Bronchial epithelial cell (primary cell): ENCODE data around the gene ARHGEF10L. TPM values are rescaled to one million over a fixed set of nuclear protein-coding genes. Genes with fewer than 3 reads are reported as not detected.
"Not testable (repeated sequence)": the region's sequence is repeated elsewhere in the genome, so short reads cannot be mapped to it uniquely, and the experiment has no call there.

Experiments
- DNase-seq: peaks from one replicate; pipeline ENCODE4 v3.0.0-alpha.2; 2010; ENCODE audit warnings: low read depth
- FAIRE-seq: peaks from 2 replicates; lab custom pipeline; 2011; peaks lifted over from hg19 to GRCh38; lab: Jason Lieb, UNC
- H3K27me3 ChIP-seq: 2 replicates; pipeline ENCODE4 v1.5.1; 2011; ENCODE audit warnings: low read length; ENCODE audit not compliant: control insufficient read depth, insufficient read depth
- H3K36me3 ChIP-seq: 2 replicates; pipeline ENCODE4 v1.5.1; 2011; ENCODE audit warnings: low read length; ENCODE audit not compliant: control insufficient read depth, insufficient read depth
- H3K4me3 ChIP-seq: 2 replicates; pipeline ENCODE4 v1.5.1; 2011; ENCODE audit warnings: mild to moderate bottlenecking, low read depth, low read length, control low read depth
- total RNA-seq: library from RNA; depleted of rRNA; stranded (reverse); fragments of >200 nt; gene quantifications from 2 replicates; pipeline ENCODE4 v1.2.1, GENCODE V29; 2014
- TF ChIP-seq, protein P1 (sequence below): IDR thresholded peaks from 2 replicates; pipeline ENCODE4 v1.5.1; 2011; ENCODE audit warnings: mild to moderate bottlenecking, moderate library complexity, low read length, control low read depth, inconsistent platforms; ENCODE audit not compliant: insufficient read depth, severe bottlenecking

Gene ARHGEF10L
- total RNA-seq, 1 donor from 2014 or later, result 6.3 TPM

- no peaks in the 10 kb centered on the region for H3K36me3 ChIP-seq
- no peak overlapping the region for H3K4me3 ChIP-seq
- FAIRE-seq, result peak; percentile 64
- no peaks in the 10 kb centered on the region for H3K27me3 ChIP-seq
- peak; percentile 58 for DNase-seq
- TF ChIP-seq, protein P1, sequence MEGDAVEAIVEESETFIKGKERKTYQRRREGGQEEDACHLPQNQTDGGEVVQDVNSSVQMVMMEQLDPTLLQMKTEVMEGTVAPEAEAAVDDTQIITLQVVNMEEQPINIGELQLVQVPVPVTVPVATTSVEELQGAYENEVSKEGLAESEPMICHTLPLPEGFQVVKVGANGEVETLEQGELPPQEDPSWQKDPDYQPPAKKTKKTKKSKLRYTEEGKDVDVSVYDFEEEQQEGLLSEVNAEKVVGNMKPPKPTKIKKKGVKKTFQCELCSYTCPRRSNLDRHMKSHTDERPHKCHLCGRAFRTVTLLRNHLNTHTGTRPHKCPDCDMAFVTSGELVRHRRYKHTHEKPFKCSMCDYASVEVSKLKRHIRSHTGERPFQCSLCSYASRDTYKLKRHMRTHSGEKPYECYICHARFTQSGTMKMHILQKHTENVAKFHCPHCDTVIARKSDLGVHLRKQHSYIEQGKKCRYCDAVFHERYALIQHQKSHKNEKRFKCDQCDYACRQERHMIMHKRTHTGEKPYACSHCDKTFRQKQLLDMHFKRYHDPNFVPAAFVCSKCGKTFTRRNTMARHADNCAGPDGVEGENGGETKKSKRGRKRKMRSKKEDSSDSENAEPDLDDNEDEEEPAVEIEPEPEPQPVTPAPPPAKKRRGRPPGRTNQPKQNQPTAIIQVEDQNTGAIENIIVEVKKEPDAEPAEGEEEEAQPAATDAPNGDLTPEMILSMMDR, result peak; percentile 95
Measured at GRCh38 chr1:17502326-17502778, 37.1 kb upstream of the ARHGEF10L start.

DNA sequence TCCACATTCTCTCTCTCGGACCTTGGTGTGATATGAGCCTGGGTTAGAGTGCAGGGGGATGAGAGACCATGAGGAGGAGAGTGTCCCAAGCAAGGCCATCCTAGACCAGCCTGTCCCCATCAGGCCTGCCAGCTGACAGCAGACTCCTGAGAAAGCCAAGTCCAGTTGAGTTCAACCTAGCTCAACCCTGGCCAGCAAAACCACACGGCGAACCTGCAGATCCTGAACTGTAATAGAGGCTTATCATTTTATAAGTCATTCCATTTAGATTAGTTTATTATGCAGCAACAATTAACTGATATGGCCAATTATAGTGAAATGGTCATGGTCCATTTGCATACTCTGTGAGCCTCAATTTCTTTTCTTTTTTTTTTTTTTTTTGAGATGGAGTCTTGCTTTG is 36.4 kb upstream of the ARHGEF10L start:
- H3K36me3 ChIP-seq, result no peaks in the 10 kb centered on the region
- no peak overlapping the region for H3K4me3 ChIP-seq
- DNase-seq (no peak), FAIRE-seq (no peak)
- H3K27me3 ChIP-seq, result no peaks in the 10 kb centered on the region
- TF ChIP-seq, protein P1, result no peak

DNA sequence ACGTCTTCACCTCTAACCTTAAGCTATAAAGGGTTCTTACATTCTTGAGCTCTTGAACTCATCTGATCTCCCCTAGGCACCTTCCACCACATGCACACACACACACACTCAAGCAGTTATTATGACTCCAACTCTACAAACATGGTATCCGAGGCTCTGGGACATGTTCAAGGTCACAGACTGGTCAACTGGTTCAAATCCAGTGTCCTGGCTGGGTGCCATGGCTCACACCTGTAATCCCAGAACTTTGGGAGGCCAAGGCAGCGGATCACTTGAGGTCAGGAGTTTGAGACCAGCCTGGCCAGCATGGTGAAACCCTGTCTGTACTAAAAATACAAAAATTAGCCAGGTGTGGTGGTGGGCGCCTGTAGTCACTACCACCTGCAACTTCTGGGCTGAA is 32.3 kb upstream of the ARHGEF10L start:
- not testable (repeated sequence) for H3K27me3 ChIP-seq, H3K36me3 ChIP-seq, DNase-seq, H3K4me3 ChIP-seq
- peak; percentile 43 for FAIRE-seq

DNA sequence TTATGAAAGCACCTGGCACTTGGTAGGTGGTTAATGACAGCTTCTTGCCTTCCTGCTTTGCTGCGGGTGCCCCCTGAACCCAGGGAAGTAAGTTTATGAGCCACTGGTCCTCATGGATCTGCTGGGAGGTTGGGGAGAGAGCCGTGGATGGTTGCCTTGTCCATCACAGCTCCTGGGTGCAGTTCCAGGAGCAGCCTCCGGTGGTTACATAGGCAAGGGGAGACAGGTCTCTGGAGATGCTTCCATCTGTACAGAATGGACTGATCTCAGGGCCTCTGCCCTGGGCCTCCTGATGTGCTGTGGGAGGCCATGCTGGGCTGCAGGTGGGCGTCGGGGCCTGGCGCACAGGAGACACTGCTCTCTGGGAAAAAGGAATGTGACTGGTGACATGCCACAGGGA is 31.6 kb upstream of the ARHGEF10L start:
- Histone ChIP-seq H3K27me3 (no peaks in the 10 kb centered on the region), H3K36me3 (no peaks in the 10 kb centered on the region), H3K4me3 (no peak overlapping the region)
- TF ChIP-seq, protein P1, result peak; percentile 21
- no peak for DNase-seq
- FAIRE-seq, result no peak

- TF ChIP-seq, protein P1, result no peak
- Histone ChIP-seq H3K27me3 (no peaks in the 10 kb centered on the region), H3K36me3 (no peaks in the 10 kb centered on the region), H3K4me3 (no peak overlapping the region)
- FAIRE-seq (no peak), DNase-seq (no peak)
Measured at GRCh38 chr1:17509363-17509762, 30.1 kb upstream of the ARHGEF10L start.

DNA sequence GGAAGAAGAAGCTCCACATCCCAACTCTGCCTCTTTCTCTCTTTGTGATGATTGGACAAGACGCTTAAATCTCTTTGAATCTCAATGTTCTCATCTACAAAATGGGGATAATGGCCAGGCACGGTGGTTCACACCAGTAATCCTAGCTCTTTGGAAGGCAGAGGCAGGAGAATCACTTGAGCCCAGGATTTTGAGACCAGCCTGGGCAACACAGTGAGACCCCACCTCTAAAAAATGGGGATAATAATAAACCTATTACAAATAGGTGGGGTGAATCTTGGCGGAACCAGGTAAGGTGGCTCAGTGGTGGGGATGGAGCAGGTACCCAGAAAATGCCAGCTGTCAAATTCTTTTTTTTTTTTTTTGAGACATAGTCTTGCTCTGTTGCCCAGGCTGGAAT is 29.4 kb upstream of the ARHGEF10L start:
- Histone ChIP-seq H3K4me3 (no peak overlapping the region), H3K36me3 (no peaks in the 10 kb centered on the region), H3K27me3 (no peaks in the 10 kb centered on the region)
- TF ChIP-seq, protein P1, result no peak
- FAIRE-seq (no peak), DNase-seq (no peak)
